Measurements from ENCODE around the gene SLIT1.

SLIT1 gene

DNA sequence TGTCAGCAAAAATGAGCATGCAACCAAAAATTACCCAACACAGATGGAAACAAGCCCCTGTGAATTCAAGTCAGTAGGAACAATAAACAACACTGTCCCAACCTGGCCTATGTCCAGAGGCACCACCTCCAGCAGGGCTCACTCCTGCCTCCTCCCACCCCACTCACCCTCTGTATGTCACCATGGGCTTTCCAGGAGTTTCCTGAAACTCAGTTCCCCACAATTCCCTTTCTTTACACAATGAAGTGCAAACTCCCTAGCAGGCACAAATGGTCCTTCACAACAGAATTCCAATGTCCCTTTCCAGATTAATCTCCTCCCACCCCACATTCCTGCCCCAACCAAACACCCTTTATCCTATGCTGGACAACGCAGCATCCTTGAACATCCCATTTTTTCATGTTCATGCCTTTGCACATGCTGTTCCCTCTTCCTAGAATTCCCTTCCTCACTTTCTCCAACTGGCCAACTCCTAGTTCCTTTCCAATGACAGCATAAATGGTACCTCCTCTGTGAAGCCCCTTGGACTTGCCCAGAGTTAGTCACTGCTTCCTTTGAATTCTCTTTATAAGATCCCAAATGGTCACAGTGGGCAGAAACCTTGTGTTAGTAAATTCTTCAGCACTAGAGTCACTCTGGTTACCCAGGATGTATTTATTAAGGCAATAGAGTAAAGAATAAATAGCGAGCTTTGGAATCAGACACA lies 157.5 kb downstream of the SLIT1 start:
- H3K4me1 ChIP-seq (ENCODE audit: control insufficient read depth, insufficient read depth, low read length) = peaks cover 5% of the 10 kb centered on the region
- no peaks in the 10 kb centered on the region for H3K36me3 ChIP-seq (ENCODE audit: control insufficient read depth, insufficient read depth, low read length)
- no peak overlapping the region for H3K4me3 ChIP-seq (ENCODE audit: low read depth, low read length)
- no peaks in the 10 kb centered on the region for H3K9me3 ChIP-seq (ENCODE audit: control insufficient read depth, insufficient read depth, low read length)
- no peaks in the 10 kb centered on the region for H3K27me3 ChIP-seq (ENCODE audit: control insufficient read depth, insufficient read depth, low read length)
- no peak overlapping the region for H3K9ac ChIP-seq (ENCODE audit: low read depth, low read length)

DNA sequence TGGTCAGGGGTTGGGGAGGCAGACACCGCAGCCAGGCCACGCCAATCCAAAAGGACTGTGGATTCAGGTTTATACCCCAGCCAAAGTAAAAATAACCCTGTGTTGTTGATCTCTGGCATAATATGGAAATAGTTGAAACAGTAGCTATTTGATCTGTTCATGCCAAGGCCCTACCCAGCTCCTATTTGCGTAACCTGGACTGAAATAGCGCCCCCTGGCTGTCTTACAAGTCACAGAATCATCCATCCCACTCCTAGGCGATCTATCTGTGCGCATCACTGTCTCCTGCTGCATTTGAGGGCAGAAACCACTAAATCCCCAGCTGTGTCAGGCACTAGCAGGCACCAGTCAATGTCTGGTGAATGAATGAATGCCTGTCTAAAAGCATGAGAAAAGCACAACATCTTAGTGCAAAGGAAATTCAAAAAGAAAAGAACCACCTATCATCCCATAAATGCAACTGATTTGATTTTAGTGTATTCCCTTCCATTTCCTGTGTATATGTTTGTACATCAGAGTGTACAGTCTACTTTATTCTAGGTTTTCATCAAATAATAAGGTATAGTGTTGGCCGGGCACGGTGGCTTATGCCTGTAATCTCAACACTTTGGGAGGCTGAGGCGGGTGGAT lies 160.0 kb downstream of the SLIT1 start:
- Histone ChIP-seq H3K9ac (ENCODE audit: low read depth, low read length) (no peak overlapping the region), H3K4me3 (ENCODE audit: low read depth, low read length) (no peak overlapping the region), H3K27me3 (ENCODE audit: control insufficient read depth, insufficient read depth, low read length) (no peaks in the 10 kb centered on the region), H3K36me3 (ENCODE audit: control insufficient read depth, insufficient read depth, low read length) (no peaks in the 10 kb centered on the region), H3K9me3 (ENCODE audit: control insufficient read depth, insufficient read depth, low read length) (no peaks in the 10 kb centered on the region), H3K4me1 (ENCODE audit: control insufficient read depth, insufficient read depth, low read length) (peaks cover 2% of the 10 kb centered on the region)

DNA sequence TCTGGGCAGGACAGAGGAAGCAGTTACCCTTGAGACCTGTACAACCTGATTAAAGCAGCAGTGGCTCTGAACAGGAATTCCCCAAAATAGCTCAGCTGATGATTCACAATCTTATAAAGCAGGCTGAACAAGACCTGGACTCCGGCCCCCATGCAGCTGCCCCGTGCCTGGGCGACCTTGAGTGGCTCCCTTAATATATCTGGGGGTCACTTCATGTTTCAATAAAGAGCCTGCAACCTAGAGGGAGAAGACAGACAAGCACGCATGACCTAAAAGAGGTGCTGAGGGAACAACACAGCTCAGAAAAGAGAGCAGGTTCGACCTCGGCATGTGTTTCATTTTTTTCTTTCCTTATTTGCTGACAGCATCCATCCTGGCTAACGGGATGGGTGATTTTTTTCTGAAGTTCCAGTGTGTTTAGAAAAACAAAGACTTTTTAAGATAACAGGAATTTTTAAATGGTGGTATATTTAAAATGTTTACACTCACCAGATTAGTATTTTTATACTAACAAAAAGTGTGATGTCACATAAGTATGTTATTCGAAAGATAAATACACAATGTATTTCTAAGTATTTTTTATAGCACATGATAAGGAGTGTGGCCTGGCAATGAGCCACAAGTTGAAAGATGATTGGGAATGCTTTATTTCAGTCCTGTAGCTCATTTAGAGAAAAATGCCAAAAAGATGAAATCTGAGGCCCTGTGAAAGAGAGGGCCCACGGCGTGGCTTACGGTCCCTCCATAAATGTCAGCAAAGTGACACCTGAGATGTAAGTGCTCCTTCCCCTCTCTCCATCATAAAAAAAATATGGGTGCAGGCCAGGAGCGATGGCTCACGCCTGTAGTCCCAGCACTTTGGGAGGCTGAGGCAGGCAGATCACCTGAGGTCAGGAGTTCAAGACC lies 161.3 kb downstream of the SLIT1 start:
- Histone ChIP-seq H3K36me3 (ENCODE audit: control insufficient read depth, insufficient read depth, low read length) (no peaks in the 10 kb centered on the region), H3K4me3 (ENCODE audit: low read depth, low read length) (no peak overlapping the region), H3K9ac (ENCODE audit: low read depth, low read length) (no peak overlapping the region), H3K9me3 (ENCODE audit: control insufficient read depth, insufficient read depth, low read length) (no peaks in the 10 kb centered on the region), H3K4me1 (ENCODE audit: control insufficient read depth, insufficient read depth, low read length) (peaks cover 2% of the 10 kb centered on the region), H3K27me3 (ENCODE audit: control insufficient read depth, insufficient read depth, low read length) (no peaks in the 10 kb centered on the region)

DNA sequence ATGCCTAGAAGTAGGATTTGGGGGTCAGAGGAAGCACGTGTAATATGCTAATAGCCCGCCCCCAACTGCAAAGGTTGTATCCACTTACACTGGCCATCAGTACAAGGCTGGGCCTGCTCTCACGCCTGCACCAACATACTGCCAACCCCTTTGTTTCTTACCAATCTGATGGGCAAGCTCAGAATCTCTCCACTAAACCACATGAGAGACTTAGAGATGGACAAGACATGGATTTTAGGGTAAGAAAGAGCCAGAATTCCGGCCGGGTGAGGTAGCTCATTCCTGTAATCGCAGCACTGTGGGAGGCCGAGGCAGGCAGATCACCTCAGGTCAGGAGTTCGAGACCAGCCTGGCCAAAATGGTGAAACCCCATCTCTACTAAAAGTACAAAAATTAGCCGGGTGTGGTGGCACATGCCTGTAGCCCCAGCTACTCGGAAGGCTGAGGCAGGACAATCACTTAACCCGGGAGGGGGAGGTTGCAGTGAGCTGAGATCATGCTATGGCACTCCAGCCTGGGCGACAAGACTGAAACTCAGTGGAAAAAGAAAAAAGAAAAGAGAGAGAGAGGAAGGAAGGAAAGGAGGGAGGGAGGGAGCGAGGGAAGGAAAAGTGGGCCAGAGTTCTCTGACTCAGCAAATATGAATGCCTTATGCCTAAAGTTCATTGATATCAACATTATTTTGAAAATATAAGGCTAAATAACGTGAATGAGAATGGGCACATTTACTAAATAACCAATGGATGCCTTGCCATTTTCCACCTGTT lies 162.2 kb downstream of the SLIT1 start:
- H3K9me3 ChIP-seq (ENCODE audit: control insufficient read depth, insufficient read depth, low read length) = no peaks in the 10 kb centered on the region
- no peaks in the 10 kb centered on the region for H3K36me3 ChIP-seq (ENCODE audit: control insufficient read depth, insufficient read depth, low read length)
- no peaks in the 10 kb centered on the region for H3K27me3 ChIP-seq (ENCODE audit: control insufficient read depth, insufficient read depth, low read length)
- H3K4me1 ChIP-seq (ENCODE audit: control insufficient read depth, insufficient read depth, low read length) = peaks cover 2% of the 10 kb centered on the region
- H3K9ac ChIP-seq (ENCODE audit: low read depth, low read length) = no peak overlapping the region
- no peak overlapping the region for H3K4me3 ChIP-seq (ENCODE audit: low read depth, low read length)

DNA sequence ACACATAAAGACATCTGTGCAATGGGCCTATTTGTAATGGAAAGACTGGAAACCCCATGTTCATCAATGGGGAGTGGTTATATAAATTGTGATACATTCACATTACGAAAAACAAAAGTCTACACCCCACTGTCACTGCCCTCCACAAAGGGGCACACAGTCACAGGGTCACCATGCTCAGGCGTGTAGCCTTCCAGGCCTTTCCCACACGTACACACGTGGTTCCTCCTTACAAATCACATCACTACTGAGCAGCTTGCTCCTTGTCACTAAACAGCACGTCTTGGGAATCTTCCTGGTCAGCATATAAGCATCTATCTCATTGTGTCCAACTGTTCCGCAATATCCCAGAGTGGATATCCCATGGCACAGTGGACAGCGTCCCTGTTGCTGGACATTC lies 163.1 kb downstream of the SLIT1 start:
- Histone ChIP-seq H3K9ac (ENCODE audit: low read depth, low read length) (no peak overlapping the region), H3K9me3 (ENCODE audit: control insufficient read depth, insufficient read depth, low read length) (no peaks in the 10 kb centered on the region), H3K27me3 (ENCODE audit: control insufficient read depth, insufficient read depth, low read length) (no peaks in the 10 kb centered on the region), H3K4me1 (ENCODE audit: control insufficient read depth, insufficient read depth, low read length) (peaks cover 2% of the 10 kb centered on the region), H3K36me3 (ENCODE audit: control insufficient read depth, insufficient read depth, low read length) (no peaks in the 10 kb centered on the region), H3K4me3 (ENCODE audit: low read depth, low read length) (no peak overlapping the region)

DNA sequence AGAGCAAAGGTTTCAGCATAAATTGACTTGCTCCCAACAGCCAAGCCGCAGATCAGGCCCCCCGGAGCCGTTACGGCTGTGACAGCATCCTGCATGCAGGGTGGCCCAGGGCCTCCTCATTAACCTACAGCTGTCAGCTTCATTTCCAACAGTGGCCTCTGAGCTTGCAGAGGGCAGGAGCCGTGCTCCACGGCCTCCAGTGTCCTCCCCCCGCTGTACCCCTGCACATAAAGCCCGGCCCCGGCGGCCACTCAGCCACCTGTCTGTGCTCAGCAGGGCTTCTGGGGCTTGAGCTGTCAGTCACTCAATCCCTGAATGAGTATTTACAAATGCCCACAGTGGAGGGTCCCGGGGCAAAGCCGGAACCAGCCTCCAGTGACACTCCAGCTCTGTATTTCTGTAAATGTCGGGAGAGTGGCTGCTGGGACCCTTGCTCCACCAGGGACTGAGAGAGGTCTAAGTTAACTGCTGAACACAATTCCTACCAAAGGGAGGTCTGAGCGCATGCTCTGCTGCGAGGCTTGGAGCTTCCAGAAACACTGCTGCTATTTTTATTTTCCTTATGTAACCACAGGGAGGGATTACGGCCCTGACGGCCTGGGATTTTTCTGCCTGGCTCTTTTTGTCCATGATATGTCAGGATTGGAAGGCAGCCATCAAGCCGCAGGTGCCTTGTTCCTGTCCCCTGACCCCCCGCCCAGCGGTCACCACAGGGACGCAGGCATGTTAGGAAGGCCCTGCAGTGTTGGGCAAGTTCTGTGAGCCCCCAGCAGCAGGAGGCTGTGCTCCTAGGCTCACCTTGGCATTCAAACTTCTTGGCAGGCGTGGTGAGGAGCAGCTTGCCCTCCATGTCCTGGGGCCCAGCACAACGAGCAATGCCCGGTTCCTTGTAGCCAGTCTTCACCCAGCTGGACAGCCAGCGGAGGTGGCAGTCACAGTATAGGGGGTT lies 165.0 kb downstream of the SLIT1 start:
- Histone ChIP-seq H3K9me3 (ENCODE audit: control insufficient read depth, insufficient read depth, low read length) (no peaks in the 10 kb centered on the region), H3K9ac (ENCODE audit: low read depth, low read length) (no peak overlapping the region), H3K4me1 (ENCODE audit: control insufficient read depth, insufficient read depth, low read length) (peaks cover 2% of the 10 kb centered on the region), H3K4me3 (ENCODE audit: low read depth, low read length) (no peak overlapping the region), H3K27me3 (ENCODE audit: control insufficient read depth, insufficient read depth, low read length) (no peaks in the 10 kb centered on the region), H3K36me3 (ENCODE audit: control insufficient read depth, insufficient read depth, low read length) (no peaks in the 10 kb centered on the region)

DNA sequence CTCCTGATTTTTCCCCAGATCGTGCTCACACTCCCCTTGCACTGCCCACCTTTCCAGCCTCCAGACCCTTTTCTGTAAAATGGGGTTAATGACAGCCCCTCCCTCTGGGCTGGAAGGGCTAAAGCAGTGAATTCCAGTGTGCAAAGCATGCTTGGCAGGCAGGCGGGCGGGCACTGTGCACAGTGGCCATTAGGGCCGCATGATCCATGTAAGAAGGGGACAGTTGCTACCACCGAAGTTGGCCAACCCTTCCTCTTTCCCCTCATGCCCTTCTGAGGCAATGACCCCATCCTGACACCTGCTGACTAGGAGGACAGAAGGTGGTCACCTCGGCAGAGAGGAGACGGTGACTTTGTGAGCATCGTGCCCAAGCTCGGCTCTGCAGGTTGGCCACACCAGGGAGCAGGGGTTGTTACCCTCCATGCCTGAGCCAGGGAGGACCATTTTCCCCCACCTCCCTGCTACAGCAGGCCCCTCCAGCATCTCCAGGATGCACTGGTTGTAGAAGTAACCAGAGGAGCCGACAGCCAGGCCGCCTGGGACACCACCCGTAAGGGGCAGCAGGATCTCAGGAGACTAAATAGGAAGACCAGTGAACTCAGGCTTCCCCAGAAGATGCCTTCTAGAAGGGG lies 166.4 kb downstream of the SLIT1 start:
- peaks cover 2% of the 10 kb centered on the region for H3K4me1 ChIP-seq (ENCODE audit: control insufficient read depth, insufficient read depth, low read length)

DNA sequence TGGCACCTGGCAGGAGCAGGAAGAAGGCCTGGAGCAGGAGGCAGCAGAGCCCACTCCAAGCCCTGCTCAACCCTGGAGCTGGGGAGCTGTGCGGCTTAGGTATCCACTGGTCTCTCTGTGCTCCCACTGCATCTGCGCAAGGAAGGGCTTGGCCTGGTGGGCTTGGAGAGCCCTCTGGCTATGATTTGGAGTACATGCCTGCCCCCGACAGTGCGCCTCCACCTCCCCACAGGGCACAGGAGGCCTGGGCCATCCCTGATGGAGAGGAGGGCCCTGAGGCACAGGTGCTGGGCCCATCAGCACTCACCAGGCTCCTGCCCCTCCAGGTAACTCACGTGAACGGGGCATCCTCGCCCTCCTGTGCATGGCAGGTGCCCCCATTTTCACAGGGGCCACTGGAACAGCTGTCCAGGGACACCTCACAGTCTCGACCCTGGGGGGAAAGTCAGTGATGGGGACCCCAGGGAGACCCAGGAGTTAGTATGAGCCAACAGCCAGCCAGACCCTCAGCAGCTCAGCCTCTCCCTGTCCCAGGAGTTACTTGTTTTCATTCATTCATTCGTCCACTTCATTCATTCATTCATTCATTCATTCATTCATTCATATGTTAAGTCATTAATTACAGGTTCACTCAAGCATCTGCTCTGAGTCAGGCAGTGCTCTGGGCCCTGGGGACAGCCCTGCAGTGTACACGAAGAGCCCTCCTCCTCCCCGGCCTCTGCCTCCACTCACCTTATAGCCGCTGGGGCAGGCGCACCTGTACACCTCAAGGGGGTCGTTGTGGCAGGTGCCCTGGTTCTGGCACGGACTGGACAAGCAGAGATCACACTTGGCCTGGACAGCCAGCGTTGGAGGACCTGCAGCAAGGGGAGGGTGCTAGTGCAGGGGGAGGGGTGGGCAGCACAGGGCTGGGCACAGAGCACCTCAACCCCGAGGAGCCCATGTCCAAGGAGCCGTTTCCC lies 167.2 kb downstream of the SLIT1 start:
- Histone ChIP-seq H3K27me3 (ENCODE audit: control insufficient read depth, insufficient read depth, low read length) (no peaks in the 10 kb centered on the region), H3K4me1 (ENCODE audit: control insufficient read depth, insufficient read depth, low read length) (peaks cover 2% of the 10 kb centered on the region), H3K9ac (ENCODE audit: low read depth, low read length) (no peak overlapping the region)

More for the DNA sequence above, 166.4 kb downstream of the SLIT1 start:
- no peaks in the 10 kb centered on the region for H3K9me3 ChIP-seq (ENCODE audit: control insufficient read depth, insufficient read depth, low read length)
- H3K27me3 ChIP-seq (ENCODE audit: control insufficient read depth, insufficient read depth, low read length) = no peaks in the 10 kb centered on the region
- H3K36me3 ChIP-seq (ENCODE audit: control insufficient read depth, insufficient read depth, low read length) = no peaks in the 10 kb centered on the region
- no peak overlapping the region for H3K4me3 ChIP-seq (ENCODE audit: low read depth, low read length)
- H3K9ac ChIP-seq (ENCODE audit: low read depth, low read length) = no peak overlapping the region

DNA sequence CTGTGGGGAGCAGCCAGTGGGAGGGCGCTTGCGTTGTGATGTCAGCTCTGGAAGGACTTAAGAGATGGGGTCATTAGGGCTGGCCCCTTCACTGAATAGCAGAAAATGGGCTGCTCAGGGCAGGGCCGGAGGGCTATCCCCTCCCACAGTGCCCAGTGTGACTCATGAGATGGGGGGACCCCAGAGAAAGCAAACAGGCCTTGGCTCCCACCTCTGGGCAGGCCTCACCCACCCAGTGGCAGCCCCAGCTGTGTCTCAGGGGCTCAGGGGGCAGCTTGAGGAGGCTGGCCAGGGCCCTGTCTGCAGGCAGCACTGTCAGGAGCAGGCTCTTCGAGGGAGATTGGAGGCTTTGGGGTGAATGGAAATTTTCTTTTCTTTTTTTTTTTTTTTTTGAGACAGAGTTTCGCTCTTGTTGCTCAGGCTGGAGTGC lies 168.3 kb downstream of the SLIT1 start:
- Histone ChIP-seq H3K4me3 (ENCODE audit: low read depth, low read length) (no peak overlapping the region), H3K36me3 (ENCODE audit: control insufficient read depth, insufficient read depth, low read length) (peaks cover 3% of the 10 kb centered on the region), H3K27me3 (ENCODE audit: control insufficient read depth, insufficient read depth, low read length) (no peaks in the 10 kb centered on the region), H3K9ac (ENCODE audit: low read depth, low read length) (no peak overlapping the region), H3K4me1 (ENCODE audit: control insufficient read depth, insufficient read depth, low read length) (peaks cover 2% of the 10 kb centered on the region), H3K9me3 (ENCODE audit: control insufficient read depth, insufficient read depth, low read length) (no peaks in the 10 kb centered on the region)

More for the DNA sequence above, 167.2 kb downstream of the SLIT1 start:
- Histone ChIP-seq H3K36me3 (ENCODE audit: control insufficient read depth, insufficient read depth, low read length) (peaks cover 3% of the 10 kb centered on the region), H3K9me3 (ENCODE audit: control insufficient read depth, insufficient read depth, low read length) (no peaks in the 10 kb centered on the region), H3K4me3 (ENCODE audit: low read depth, low read length) (no peak overlapping the region)

All from iPS-15b (cell line).